Subcutaneous adipose tissue (tissue), 4 donors: Measurements from ENCODE around the gene BORCS5. TPM values are rescaled to one million over a fixed set of nuclear protein-coding genes. Genes with fewer than 3 reads are reported as not detected.

ENCODE experiments used
- CTCF ChIP-seq: fragments of 450-650 bp; IDR thresholded peaks from one replicate; pipeline ENCODE4 v1.5.1; 2016; ENCODE audit warnings: low read depth, mild to moderate bottlenecking, control low read depth, antibody characterized with exemption, moderate library complexity
- total RNA-seq, 4 donors: library from RNA; depleted of rRNA; stranded (reverse); fragments of >200 nt; gene quantifications; one replicate each; pipeline ENCODE4 v1.1.0, GENCODE V29; 2016

The BORCS5 gene
- total RNA-seq, 4 donors from 2014 or later, result 9.8 to 21.4 (median 14.6) TPM

DNA sequence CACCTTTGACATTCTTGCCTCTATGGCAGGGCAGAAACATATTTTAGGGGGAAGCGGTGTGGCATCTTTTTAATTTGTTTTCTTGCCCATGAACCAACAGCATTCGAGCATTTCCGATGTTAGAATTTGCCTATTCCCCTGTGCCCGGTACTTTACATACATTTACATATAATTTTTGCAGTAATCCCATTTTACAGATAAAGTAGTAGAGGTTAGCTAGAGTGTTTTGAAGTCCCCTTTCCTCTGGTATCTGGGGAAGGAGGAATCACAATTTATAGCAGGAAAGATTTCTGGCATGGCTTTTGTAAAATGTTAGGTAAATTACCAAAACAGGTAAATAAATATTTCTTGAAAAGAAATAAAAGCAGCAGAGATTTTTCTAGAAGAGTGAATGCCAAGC lies 1.6 kb downstream of the BORCS5 start:
- no peak for TF ChIP-seq CTCF

GRCh38 chr12:12364787-12365445 lies 8.0 kb downstream of the BORCS5 start:
- no peak for TF ChIP-seq CTCF

DNA sequence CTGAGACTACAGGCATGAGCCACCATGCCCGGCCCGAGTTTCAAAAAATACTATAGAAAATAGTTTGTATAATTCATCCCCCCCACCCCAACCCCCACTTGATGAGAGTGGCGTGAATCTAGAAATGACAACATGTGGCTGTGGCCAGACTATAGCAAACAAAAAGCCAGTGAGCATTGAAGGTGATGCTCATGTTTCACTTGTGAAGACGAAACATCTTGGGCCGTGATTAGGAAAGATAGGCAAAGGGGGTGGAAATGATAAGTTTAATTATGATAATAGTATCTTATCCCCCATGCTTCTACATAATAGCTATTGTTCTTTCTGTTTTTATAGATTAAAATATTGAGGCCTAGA lies 8.5 kb downstream of the BORCS5 start:
- TF ChIP-seq CTCF, result no peak

DNA sequence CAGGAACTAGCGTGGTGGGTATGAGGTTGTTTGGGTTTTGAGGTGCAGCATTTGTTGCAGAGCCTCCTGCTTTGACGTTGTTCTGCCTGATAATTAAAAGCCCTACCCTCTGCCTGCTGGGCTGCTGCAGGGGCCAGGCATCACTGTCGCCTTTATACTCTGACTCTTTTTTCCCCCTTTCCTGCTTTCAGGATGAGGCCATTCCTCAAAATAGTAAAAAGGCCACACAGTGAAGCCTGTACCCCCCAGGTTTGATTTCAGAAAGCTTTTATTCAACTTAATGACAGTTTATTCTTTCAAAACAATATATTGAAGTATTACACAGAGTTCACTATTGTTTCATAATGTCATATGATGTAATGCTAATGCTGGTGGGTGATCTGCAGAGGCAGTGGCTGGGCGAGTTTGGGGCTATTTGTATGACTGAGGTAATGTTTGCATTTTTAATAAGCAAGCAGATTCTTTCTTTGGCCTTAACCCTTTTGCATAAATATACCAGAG lies 9.1 kb downstream of the BORCS5 start:
- TF ChIP-seq CTCF, result no peak

- no peak for TF ChIP-seq CTCF
Measured at GRCh38 chr12:12366701-12367481, 10.0 kb downstream of the BORCS5 start.

DNA sequence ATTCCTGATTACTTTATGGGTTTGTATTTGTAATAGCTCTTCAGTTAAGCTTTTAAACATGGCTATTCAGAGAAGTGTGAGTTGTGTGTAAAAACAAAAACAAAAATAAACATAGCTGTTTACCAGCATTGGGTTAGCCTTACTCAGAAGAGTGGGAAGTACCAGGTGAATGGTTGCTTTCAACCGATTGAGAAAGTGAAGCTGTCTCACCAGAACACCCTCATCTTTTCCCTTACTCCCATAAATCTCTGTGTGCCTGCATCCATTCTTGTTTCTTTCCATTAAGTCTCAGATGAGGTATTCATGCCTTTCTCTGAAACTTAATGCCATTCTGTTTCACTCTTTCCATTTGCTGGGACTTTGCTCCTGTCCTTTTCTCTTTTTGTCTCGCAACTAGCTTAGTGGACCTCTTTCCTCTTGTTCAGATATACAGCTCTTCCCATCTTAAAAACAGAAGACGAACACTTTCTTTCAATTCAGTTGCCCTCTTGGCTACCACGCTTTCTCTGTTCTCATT lies 10.7 kb downstream of the BORCS5 start:
- no peak for TF ChIP-seq CTCF
